GM15510 (cell line): Measurements from ENCODE around the gene ITPK1.

ENCODE experiments used
- POLR2A ChIP-seq: IDR thresholded peaks from 3 replicates; pipeline ENCODE4 v1.6.1; 2011; ENCODE audit warnings: borderline replicate concordance; ENCODE audit not compliant: insufficient read length; ENCODE audit errors: extremely low read depth

The ITPK1 gene

DNA sequence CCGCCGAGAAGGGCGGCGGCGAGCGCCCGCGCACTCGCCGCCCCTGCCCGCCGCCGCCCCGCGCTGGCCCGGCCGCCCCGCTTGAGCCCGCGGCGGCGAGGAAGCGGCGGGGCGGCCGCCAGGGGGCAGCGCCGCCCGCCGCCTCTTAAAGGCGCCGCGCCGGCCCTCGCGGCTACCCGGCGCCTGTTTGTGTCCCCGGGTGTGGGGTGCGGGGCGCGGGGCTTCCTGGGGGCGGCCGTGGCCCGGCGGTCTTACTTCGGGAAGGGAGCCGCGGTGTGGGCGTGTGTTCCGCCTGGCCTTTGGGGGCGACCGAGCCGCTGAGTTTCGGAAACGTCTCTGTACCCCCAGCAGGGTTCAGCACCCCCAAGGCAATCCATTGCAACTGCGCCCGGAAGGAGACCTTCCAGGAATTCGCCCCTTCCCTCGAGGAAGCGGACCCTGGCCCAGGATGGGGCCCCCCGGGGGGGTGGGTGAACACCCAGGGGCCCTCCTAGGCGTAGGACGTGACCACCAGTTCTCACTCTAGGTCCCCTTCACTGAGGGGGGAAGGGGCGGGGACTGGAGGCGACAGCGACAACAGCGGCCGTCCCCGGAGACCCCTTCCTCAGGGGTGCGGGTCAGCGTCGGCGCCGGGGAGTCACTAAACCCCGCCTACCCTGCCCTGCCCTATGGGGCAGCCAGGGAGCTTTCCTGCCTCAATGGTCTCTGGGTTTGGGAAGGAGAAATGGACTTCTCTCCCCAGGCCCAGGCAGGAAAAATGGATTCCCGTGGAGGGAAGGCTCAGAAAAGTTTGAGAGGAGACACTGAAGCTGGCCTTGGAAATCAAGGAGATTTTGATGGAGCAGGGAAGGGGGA is at the start of gene ITPK1:
ITPK1 (minus strand) TSS at position 105 of the 855 bp plus-strand sequence. CDS start 762 bp downstream, outside the sequence.
- no peak for TF ChIP-seq POLR2A

DNA sequence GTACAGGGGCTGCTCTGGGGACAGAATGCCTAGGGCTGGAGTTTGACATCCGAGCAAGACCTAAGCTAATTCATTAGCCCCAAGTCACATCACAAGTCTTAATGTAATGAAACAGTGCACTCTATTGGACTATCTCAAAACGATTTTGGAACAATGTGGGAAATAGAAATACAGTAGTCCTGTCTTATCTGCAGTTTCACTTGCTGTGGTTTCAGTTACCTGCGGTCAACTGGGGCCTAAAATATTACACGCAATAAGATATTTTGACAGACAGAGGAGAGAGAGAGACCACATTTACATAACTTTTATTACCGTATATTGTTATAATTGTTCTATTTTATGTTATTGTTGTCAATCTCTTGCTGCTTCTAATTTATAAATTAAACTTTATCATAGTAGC is 47.8 kb upstream of the ITPK1 start:
- TF ChIP-seq POLR2A = no peak

DNA sequence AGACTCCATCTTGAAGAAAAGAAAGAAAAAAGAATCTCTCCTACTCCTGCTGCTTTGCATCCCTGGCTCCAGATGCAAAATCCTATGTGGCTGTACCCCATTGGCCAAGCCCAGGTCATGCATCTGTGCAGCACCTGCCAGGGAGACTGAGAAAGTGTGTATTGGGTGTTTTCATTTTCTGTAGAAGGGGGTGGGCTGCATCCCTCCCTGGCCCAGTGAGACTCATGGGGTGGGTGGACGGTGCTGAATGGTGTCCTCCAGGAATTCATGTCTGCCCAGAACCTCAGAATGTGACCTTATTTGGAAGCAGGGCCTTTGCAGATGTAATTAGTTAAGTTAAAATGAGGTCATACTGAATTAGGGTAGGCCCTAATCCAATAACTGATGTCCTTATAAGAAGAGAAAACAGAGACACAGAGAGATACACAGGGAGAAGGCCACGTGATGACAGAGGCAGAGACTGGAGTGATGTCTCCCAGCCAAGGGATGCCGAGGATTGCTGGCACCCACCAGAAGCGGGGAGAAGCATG is 45.8 kb upstream of the ITPK1 start:
- TF ChIP-seq POLR2A = no peak

DNA sequence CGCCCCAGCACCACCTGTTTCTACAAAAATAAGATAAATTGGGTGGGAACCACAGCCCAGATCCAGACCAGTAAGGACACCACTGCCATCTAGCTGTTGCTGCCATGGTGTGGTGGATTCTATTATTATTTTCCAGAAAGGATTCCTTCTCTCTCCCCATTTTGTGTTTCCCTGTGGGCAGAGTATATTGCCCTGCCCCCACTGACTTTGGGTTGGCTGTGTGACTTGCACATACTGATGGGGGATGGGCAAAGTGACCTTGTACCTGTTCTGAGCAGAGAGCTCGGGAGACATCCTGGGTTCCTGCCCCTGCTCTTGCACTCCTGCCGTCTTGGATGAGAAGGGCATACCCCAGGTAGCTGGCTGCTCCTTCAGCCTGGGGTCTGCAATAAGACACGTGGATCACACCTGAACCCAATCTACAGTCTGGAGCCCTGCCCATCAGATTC is 44.7 kb upstream of the ITPK1 start:
- no peak for TF ChIP-seq POLR2A

DNA sequence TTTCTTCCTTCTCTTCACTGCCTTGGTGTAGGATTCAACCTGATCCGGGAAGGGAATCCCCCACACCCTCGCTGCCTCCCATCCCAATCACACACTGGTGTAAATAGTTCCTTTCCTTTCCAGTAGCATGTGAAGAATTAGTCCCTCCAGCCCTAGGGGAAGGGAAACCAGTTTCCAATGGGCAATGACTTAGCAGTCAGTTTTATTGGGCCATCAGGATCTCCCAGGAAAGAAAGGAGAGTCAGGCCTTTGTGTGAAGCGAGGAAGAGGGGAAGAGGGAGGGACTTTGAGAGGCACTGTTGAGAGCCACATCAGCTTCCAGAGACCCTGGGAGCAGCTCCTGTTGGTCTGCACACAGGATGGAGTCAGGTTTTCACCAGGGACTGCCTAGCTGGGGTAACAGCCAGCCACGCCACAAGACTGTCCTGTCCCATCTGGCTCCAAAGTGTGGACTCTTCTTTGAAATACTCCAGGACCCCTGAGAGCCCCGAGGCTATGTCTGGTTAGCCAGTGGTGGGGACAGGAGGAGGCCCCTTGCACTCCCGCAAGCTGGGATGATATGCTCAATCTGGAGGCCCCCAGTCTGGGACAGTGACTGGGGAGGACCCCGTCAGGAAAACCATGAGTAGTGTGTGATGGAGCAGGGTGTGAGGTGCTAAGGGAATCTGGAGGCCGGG is 41.1 kb upstream of the ITPK1 start:
- TF ChIP-seq POLR2A = no peak

DNA sequence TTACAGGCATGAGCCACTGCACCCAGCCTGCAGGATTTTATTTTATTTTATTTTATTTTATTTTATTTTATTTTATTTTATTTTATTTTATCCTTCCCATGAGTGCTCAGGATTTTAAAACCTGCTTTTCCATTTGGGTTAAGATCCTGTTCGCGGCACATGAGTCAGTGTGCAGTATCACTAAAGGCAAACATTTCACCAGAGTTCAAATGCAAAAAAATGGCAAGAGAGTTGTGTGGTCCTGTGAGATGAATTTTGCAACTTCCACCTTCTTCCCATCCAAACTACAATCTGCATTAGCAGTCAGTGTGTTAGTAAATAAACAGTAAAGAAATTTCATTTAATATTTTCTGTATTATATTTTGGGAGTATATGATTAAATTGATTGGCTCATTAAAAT is 39.9 kb upstream of the ITPK1 start:
- TF ChIP-seq POLR2A = no peak

DNA sequence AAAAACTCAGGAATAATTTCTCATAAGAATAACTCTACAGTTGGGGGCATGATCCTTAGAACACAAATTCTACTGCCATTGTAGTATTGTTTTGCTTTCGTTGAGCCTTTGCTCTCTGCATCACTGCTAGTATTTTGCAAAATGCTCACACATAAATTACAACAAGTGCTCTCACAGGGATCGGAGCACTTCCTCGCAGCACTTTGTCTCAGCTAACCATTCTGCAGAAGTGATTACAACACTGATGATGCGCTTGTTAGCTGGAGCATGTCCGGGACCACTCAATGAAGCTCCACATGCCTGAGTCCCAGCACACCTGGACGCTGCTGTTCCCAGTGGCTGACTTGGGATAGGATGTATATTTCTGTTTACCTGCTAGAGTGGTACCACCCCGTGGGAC is 37.4 kb upstream of the ITPK1 start:
- TF ChIP-seq POLR2A = no peak

DNA sequence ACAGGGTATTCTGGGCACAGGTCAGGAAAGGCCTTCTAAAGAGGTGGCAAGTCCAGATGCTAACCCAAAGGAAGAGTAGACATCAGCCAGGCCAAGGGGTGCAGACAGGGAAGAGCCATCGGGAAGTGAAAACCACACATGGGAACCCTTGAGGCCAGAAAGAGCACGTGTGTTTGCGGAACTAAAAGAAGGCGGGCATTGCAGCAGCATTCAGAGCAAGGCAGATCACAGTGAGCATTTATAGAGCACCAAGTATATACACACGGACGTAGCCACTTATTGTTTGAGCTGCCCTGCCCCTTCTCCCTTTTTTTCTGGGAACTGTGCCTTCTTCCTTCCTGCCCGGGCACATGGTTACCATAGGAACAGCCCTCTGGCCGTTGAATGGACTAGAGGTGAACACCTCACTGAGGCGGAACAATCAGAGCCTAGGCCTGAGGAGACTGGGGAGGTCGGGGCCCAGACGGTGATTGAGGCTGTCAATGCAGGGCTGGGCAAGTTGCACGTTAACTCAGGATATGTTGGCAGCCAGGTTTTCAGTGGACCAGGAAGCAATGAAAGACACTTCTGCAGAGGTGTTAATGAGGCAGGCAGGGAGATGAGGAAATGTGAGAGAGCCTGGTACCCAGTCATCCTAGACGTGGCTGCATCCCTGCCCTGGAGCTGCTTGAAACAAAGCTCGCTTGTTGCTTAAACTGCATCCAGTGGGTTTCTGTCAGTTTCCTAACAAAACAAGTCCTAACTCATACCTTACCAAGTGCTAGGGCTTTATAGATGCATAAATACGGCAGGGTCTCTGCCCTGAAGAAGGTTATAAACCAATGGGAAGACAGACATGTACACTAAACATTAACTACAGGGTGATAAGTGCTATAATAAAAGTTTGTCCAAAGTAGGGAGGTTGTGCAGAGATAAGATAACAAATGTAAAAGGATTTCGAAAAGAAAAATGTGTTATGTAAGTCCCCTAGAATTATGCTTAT is 34.8 kb upstream of the ITPK1 start:
- no peak for TF ChIP-seq POLR2A

DNA sequence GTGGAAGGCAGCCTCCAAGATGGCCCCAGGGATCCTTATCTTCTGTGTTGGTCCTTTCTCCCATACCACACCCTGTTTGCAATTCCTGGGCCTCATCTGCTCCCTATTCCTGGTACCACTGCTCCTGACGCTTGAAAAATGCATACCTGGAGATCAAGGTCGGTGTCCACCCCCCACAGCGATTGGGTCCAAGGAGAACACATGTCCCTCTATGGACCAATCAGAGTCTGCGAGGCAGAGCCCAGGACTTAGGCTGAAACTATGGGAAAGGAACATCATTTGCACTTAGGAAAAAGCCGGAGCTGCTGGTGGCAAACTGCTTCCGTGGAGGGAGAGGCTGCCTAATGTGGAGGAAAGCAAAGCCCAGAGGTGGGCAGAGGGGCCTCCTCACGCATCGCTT is 33.3 kb upstream of the ITPK1 start:
- TF ChIP-seq POLR2A = no peak

DNA sequence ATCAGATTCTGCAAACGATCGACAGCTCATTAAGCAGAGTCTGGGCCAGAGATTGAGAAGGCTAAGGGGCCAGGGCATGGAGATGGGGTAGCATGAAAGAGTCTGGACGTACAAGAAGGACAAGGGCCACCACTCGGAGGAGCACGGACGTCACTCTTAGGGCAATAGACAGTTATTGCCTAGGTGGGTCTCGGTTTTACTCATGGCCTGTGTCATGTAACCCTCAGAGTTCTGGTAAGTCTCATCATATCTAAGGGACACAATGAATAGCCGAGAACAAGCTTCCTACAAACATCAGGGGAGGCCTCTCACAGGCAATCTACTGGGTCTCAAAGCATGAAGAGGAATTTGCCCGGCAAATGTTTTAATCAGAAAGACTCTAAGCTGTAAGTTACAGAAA is 30.4 kb upstream of the ITPK1 start:
- TF ChIP-seq POLR2A = no peak

DNA sequence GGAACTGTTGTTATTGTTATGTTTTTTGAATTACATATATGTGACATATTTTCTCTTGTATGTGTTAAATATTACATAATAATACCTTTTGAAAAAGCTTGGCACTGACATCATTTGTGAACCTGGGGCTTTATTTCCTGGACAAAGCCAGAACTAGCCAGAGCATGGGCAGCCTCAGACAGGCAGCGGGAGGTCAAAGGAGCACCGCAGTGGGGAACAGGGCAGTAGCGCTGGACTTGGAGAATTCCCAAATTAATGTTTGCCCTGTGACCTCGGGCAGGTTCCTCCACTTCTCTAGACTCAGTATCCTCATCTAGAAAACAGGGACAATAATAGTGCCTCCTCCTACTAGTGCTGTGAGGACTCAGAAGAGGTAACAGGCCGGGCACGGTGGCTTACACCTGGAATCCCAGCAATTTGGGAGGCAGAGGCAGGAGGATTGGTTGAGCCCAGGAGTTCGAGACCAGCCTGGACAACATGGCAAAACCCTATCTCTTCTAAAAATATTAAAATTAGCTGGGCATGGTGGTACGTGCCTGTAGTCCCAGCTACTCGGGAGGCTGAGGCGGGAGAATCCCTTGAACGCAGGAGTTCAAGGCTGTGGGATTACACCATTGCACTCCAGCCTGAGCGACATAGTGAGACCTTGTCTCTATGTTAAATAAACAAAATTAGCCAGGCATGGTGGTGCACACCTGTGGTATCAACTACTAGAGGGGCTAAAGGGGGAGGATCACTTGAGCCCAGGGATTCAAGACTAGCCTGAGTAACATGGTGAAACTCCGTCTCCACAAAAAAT is 27.3 kb upstream of the ITPK1 start:
- TF ChIP-seq POLR2A = no peak

DNA sequence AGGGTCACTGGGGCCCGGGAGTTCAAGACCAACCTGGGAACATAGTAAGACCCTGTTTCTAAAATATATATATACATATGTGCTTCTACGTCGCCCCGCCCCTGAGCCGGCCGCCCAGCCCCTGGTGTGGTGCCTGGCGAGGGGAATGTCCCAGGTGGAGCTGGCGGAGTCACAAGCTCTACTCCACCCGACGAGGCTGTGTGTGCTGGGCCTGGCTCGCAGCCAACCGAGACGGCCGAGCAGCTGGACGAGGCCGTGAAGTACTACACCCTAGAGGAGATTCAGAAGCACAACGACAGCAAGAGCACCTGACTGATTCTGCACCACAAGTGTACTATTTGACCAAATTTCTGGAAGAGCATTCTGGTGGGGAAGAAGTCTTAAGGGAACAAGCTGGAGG is 22.1 kb upstream of the ITPK1 start:
- no peak for TF ChIP-seq POLR2A

DNA sequence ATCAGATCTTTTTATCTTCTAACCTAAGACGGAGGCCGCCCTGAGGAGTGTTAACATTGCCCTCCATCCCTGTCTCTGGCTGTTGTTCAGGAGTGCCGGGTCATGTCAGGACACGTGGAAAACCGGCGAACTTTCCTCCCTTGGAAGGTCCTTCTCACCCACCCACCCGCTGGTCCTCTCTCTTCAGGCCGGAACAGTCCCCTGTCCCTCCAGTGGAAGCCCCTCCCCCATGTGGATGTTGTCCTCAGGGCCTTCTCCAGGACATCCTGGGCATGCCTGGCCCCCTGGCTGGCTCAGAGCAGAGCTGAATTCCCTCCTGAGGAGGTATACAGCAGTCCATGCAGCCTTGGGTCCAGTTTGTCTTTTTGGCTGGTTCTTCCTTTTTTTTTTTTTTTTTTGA is 20.3 kb upstream of the ITPK1 start:
- no peak for TF ChIP-seq POLR2A

DNA sequence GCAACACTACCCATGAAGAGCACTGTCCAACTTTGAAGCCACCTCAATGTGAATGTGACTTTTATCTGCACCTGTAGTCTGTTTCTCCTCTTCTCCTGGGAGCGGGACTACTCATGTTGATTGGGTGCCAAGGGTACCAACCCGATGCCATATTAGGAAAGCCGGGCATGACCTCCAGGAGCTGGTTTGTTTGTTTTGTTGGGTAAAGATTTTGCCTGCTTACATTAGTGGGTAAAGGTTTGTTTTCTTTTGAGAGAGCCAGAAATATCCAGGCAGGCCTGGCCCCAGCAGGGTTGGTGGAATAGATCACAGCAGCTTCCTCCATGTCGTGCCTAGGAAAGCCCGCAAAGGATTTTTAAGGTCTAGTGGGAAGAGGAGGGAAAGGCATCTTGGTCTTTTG is 19.7 kb upstream of the ITPK1 start:
- TF ChIP-seq POLR2A = no peak

DNA sequence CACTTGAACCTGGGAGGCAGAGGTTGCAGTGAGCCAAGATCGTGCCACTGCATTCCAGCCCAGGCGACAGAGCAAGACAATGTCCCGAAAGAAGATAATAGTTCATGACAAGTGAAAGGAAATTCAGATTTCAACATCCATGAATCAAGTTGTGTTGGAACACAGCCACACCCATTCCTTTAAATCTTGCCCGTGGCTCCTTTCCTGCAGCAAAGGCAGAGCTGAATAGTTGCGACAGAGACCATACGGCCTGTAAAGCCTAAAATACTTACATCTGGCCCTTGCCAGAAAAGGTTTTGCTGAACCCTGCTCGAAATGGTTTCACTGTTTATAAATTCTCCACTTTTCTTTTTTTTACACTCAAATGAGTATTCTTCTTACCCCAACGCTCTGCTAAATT is 17.7 kb upstream of the ITPK1 start:
- TF ChIP-seq POLR2A = no peak
